ENCODE measurements around the gene OR13H1.
"Not testable (repeated sequence)": the region's sequence is repeated elsewhere in the genome, so short reads cannot be mapped to it uniquely, and the experiment has no call there.

Gene OR13H1

GRCh38 chrX:131543774-131544173, at the start of gene OR13H1:
Gene OR13H1, plus strand, starts transcription at chrX:131544074. Its CDS starts 0 bp downstream, at chrX:131544074.
- Histone ChIP-seq H3K4me1 (ENCODE audit: insufficient read depth, low read length, severe bottlenecking) (no peaks in the 10 kb centered on the region), H3K27ac (ENCODE audit: low read depth, low read length, poor library complexity, severe bottlenecking) (no peak within 1 kb of the TSS), H3F3A (ENCODE audit: insufficient read depth, low read length) (no peaks in the 10 kb centered on the region), H3K9me2 (ENCODE audit: low read depth, low read length) (no peaks in the 10 kb centered on the region), H2AFZ (ENCODE audit: low read length) (no peak within 1 kb of the TSS), H3K36me3 (ENCODE audit: insufficient read depth, low read length) (no peaks in the 10 kb centered on the region), H4K20me1 (ENCODE audit: insufficient read depth, low read length) (no peaks in the 10 kb centered on the region), H3K4me2 (ENCODE audit: low read length) (no peak within 1 kb of the TSS), H3K4me3 (ENCODE audit: low read depth, low read length, poor library complexity, severe bottlenecking) (no peak within 1 kb of the TSS), H3K9ac (ENCODE audit: low read length) (no peak within 1 kb of the TSS), H3K27me3 (ENCODE audit: insufficient read depth, low read length) (no peaks in the 10 kb centered on the region), H3K9me3 (ENCODE audit: low read length) (no peaks in the 10 kb centered on the region), H3K79me2 (ENCODE audit: insufficient read depth, low read length) (no peaks in the 10 kb centered on the region)
- TF ChIP-seq CTCF (IDR thresholded peaks at IDR 0.05; ENCODE audit: low read length), result no peak
- TF ChIP-seq EZH2 (IDR thresholded peaks at IDR 0.05; ENCODE audit: borderline replicate concordance, low read length), result no peak

- H3K36me3 ChIP-seq (ENCODE audit: insufficient read depth, low read length); H3F3A ChIP-seq (ENCODE audit: insufficient read depth, low read length); H3K27me3 ChIP-seq (ENCODE audit: insufficient read depth, low read length); H3K9ac ChIP-seq (ENCODE audit: low read length); H3K9me3 ChIP-seq (ENCODE audit: low read length); H2AFZ ChIP-seq (ENCODE audit: low read length); H3K4me1 ChIP-seq (ENCODE audit: insufficient read depth, low read length, severe bottlenecking); H3K4me2 ChIP-seq (ENCODE audit: low read length); H3K79me2 ChIP-seq (ENCODE audit: insufficient read depth, low read length); H3K27ac ChIP-seq (ENCODE audit: low read depth, low read length, poor library complexity, severe bottlenecking); H4K20me1 ChIP-seq (ENCODE audit: insufficient read depth, low read length); H3K4me3 ChIP-seq (ENCODE audit: low read depth, low read length, poor library complexity, severe bottlenecking); H3K9me2 ChIP-seq (ENCODE audit: low read depth, low read length): not testable (repeated sequence)
Measured at GRCh38 chrX:131501556-131501955, 42.3 kb upstream of the OR13H1 start.

GRCh38 chrX:131513159-131513914, 30.5 kb upstream of the OR13H1 start:
- TF ChIP-seq CTCF (IDR thresholded peaks at IDR 0.05; ENCODE audit: low read length) (no peak), EZH2 (IDR thresholded peaks at IDR 0.05; ENCODE audit: borderline replicate concordance, low read length) (no peak)
- H3K27me3 ChIP-seq (ENCODE audit: insufficient read depth, low read length), result no peaks in the 10 kb centered on the region
- no peaks in the 10 kb centered on the region for H3K4me1 ChIP-seq (ENCODE audit: insufficient read depth, low read length, severe bottlenecking)

GRCh38 chrX:131521824-131522223, 22.1 kb upstream of the OR13H1 start:
- no peaks in the 10 kb centered on the region for H3K4me1 ChIP-seq (ENCODE audit: insufficient read depth, low read length, severe bottlenecking)
- no peak overlapping the region for H3K4me3 ChIP-seq (ENCODE audit: low read depth, low read length, poor library complexity, severe bottlenecking)
- H3K27me3 ChIP-seq (ENCODE audit: insufficient read depth, low read length), result no peaks in the 10 kb centered on the region
- H3K9me3 ChIP-seq (ENCODE audit: low read length), result no peaks in the 10 kb centered on the region
- no peaks in the 10 kb centered on the region for H3K9me2 ChIP-seq (ENCODE audit: low read depth, low read length)
- no peak overlapping the region for H3K27ac ChIP-seq (ENCODE audit: low read depth, low read length, poor library complexity, severe bottlenecking)
- TF ChIP-seq CTCF (IDR thresholded peaks at IDR 0.05; ENCODE audit: low read length) (no peak), EZH2 (IDR thresholded peaks at IDR 0.05; ENCODE audit: borderline replicate concordance, low read length) (no peak)
- H4K20me1 ChIP-seq (ENCODE audit: insufficient read depth, low read length), result no peaks in the 10 kb centered on the region
- H3F3A ChIP-seq (ENCODE audit: insufficient read depth, low read length), result no peaks in the 10 kb centered on the region
- H3K4me2 ChIP-seq (ENCODE audit: low read length), result no peak overlapping the region
- no peak overlapping the region for H2AFZ ChIP-seq (ENCODE audit: low read length)
- no peaks in the 10 kb centered on the region for H3K36me3 ChIP-seq (ENCODE audit: insufficient read depth, low read length)
- H3K79me2 ChIP-seq (ENCODE audit: insufficient read depth, low read length), result no peaks in the 10 kb centered on the region
- H3K9ac ChIP-seq (ENCODE audit: low read length), result no peak overlapping the region

More at GRCh38 chrX:131513159-131513914, 30.5 kb upstream of the OR13H1 start:
- no peaks in the 10 kb centered on the region for H3K9me3 ChIP-seq (ENCODE audit: low read length)
- no peaks in the 10 kb centered on the region for H3K36me3 ChIP-seq (ENCODE audit: insufficient read depth, low read length)
- no peak overlapping the region for H3K27ac ChIP-seq (ENCODE audit: low read depth, low read length, poor library complexity, severe bottlenecking)
- H3K9ac ChIP-seq (ENCODE audit: low read length), result no peak overlapping the region
- no peak overlapping the region for H2AFZ ChIP-seq (ENCODE audit: low read length)
- H4K20me1 ChIP-seq (ENCODE audit: insufficient read depth, low read length), result no peaks in the 10 kb centered on the region
- H3F3A ChIP-seq (ENCODE audit: insufficient read depth, low read length), result no peaks in the 10 kb centered on the region
- H3K9me2 ChIP-seq (ENCODE audit: low read depth, low read length), result no peaks in the 10 kb centered on the region
- H3K4me2 ChIP-seq (ENCODE audit: low read length), result no peak overlapping the region
- no peak overlapping the region for H3K4me3 ChIP-seq (ENCODE audit: low read depth, low read length, poor library complexity, severe bottlenecking)
- no peaks in the 10 kb centered on the region for H3K79me2 ChIP-seq (ENCODE audit: insufficient read depth, low read length)

All from OCI-LY1 (cell line).